Fibroblast of lung (primary cell): ENCODE measurements around the gene TMEM178B. TPM values are rescaled to one million over a fixed set of nuclear protein-coding genes. Genes with fewer than 3 reads are reported as not detected.

ENCODE experiments used
- DNase-seq, 2 donors: peaks; one replicate each; pipeline versions ENCODE4 v3.0.0 to v3.0.0-alpha.2; 2010; ENCODE audit warnings: low read depth in 2 of 2
- H2AFZ ChIP-seq: 2 replicates; pipeline ENCODE4 v1.5.1; 2012; ENCODE audit warnings: low read length, control low read depth, inconsistent platforms
- H3K27ac ChIP-seq: 2 replicates; pipeline ENCODE4 v1.5.1; 2011; ENCODE audit warnings: low read length, control low read depth; ENCODE audit not compliant: insufficient read depth
- H3K27me3 ChIP-seq: 2 replicates; pipeline ENCODE4 v1.5.1; 2011; ENCODE audit warnings: mild to moderate bottlenecking, low read length; ENCODE audit not compliant: control insufficient read depth, insufficient read depth
- H3K36me3 ChIP-seq: 2 replicates; pipeline ENCODE4 v1.5.1; 2011; ENCODE audit warnings: low read length; ENCODE audit not compliant: control insufficient read depth, insufficient read depth
- H3K4me1 ChIP-seq: 2 replicates; pipeline ENCODE4 v1.5.1; 2011; ENCODE audit warnings: low read length; ENCODE audit not compliant: control insufficient read depth, insufficient read depth; ENCODE audit errors: extremely low read depth
- H3K4me2 ChIP-seq: 2 replicates; pipeline ENCODE4 v1.5.1; 2011; ENCODE audit warnings: low read length, control low read depth; ENCODE audit not compliant: insufficient read depth; ENCODE audit errors: extremely low read depth
- H3K4me3 ChIP-seq, 4 experiments: fragments of 200-600 bp in 1 of 4; sonication (generic) in 1 of 4; replicated peaks in 1 of 4; 2 replicates each; pipeline ENCODE4 v1.5.1; 2011 to 2016; ENCODE audit warnings: low read length in 4 of 4, low read depth in 3 of 4, mild to moderate bottlenecking in 3 of 4, control low read depth in 2 of 4, inconsistent platforms in 1 of 4, mixed read lengths in 1 of 4; ENCODE audit not compliant: insufficient read depth in 1 of 4; ENCODE audit errors: control extremely low read depth in 1 of 4
- H3K79me2 ChIP-seq: 2 replicates; pipeline ENCODE4 v1.5.1; 2012; ENCODE audit warnings: mild to moderate bottlenecking, low read length, inconsistent platforms; ENCODE audit not compliant: control insufficient read depth, insufficient read depth
- H3K9ac ChIP-seq: 2 replicates; pipeline ENCODE4 v1.5.1; 2011; ENCODE audit warnings: mild to moderate bottlenecking, low read length, control low read depth; ENCODE audit not compliant: insufficient read depth
- H3K9me3 ChIP-seq: 2 replicates; pipeline ENCODE4 v1.5.1; 2012; ENCODE audit warnings: low read depth, low read length; ENCODE audit not compliant: control insufficient read depth, insufficient read depth
- H4K20me1 ChIP-seq: 2 replicates; pipeline ENCODE4 v1.5.1; 2011; ENCODE audit warnings: low read length; ENCODE audit not compliant: control insufficient read depth, insufficient read depth; ENCODE audit errors: extremely low read depth
- CTCF ChIP-seq, 2 donors: IDR thresholded peaks in 1 of 2; conservative IDR thresholded peaks in 1 of 2; 1 replicate in 1 of 2; 2 replicates in 1 of 2; pipeline ENCODE4 v1.5.1; 2011 to 2012; ENCODE audit warnings: low read length in 2 of 2, control low read depth in 1 of 2, inconsistent platforms in 1 of 2, low read depth in 1 of 2, mild to moderate bottlenecking in 1 of 2
- EZH2 ChIP-seq: IDR thresholded peaks from 2 replicates; pipeline ENCODE4 v1.5.1; 2012; ENCODE audit warnings: low read length, control low read depth, mild to moderate bottlenecking; ENCODE audit errors: missing control alignments
- polyA plus RNA-seq, 2 donors: library from polyadenylated mRNA; depleted of rRNA in 1 of 2; stranded (reverse) in 1 of 2; unstranded in 1 of 2; fragments of >200 nt; gene quantifications; 2 replicates each; pipeline ENCODE4 v1.2.1, GENCODE V29; 2011 to 2012; ENCODE audit warnings: missing spikeins in 1 of 2
- total RNA-seq: library from RNA; depleted of rRNA; stranded (reverse); fragments of >200 nt; gene quantifications from 2 replicates; pipeline ENCODE4 v1.2.1, GENCODE V29; 2014

TMEM178B gene
- total and polyA plus RNA-seq, 2 donors (not counting 1 experiment from before 2014, with no cell fraction given): under 0.01 to 0.14 TPM

- H3K4me3 ChIP-seq: no peak overlapping the region
- H3K4me1 ChIP-seq: no peaks in the 10 kb centered on the region
- no peaks in the 10 kb centered on the region for H3K27me3 ChIP-seq
- DNase-seq: no peak
- no peak overlapping the region for H3K27ac ChIP-seq
- no peaks in the 10 kb centered on the region for H3K9me3 ChIP-seq
- H3K36me3 ChIP-seq: no peaks in the 10 kb centered on the region
- no peaks in the 10 kb centered on the region for H4K20me1 ChIP-seq
- no peak overlapping the region for H3K4me2 ChIP-seq
- no peaks in the 10 kb centered on the region for H3K79me2 ChIP-seq
- no peak overlapping the region for H2AFZ ChIP-seq
- TF ChIP-seq EZH2 (no peak), CTCF (conservative IDR thresholded peaks at IDR 0.05 in 1 of 2, IDR thresholded peaks at IDR 0.05 in 1 of 2; ENCODE audit: low read depth in 1 of 2, low read length in 2 of 2) (no peak)
- no peak overlapping the region for H3K9ac ChIP-seq
Measured at GRCh38 chr7:141301544-141301943, 227.7 kb downstream of the TMEM178B start.

GRCh38 chr7:141302617-141303016 lies 228.8 kb downstream of the TMEM178B start:
- H3K36me3 ChIP-seq: no peaks in the 10 kb centered on the region
- no peak for DNase-seq
- H2AFZ ChIP-seq: no peak overlapping the region
- H3K4me1 ChIP-seq: no peaks in the 10 kb centered on the region
- no peak overlapping the region for H3K9ac ChIP-seq
- H4K20me1 ChIP-seq: no peaks in the 10 kb centered on the region
- no peak overlapping the region for H3K4me3 ChIP-seq
- no peaks in the 10 kb centered on the region for H3K79me2 ChIP-seq
- H3K27ac ChIP-seq: no peak overlapping the region
- H3K9me3 ChIP-seq: no peaks in the 10 kb centered on the region
- no peak overlapping the region for H3K4me2 ChIP-seq
- no peaks in the 10 kb centered on the region for H3K27me3 ChIP-seq
- no peak for TF ChIP-seq EZH2
- no peak for TF ChIP-seq CTCF (conservative IDR thresholded peaks at IDR 0.05 in 1 of 2, IDR thresholded peaks at IDR 0.05 in 1 of 2; ENCODE audit: low read depth in 1 of 2, low read length in 2 of 2)

GRCh38 chr7:141304291-141304690 lies 230.4 kb downstream of the TMEM178B start:
- no peak for DNase-seq
- no peaks in the 10 kb centered on the region for H3K27me3 ChIP-seq
- H3K4me2 ChIP-seq: no peak overlapping the region
- H4K20me1 ChIP-seq: no peaks in the 10 kb centered on the region
- H3K9me3 ChIP-seq: no peaks in the 10 kb centered on the region
- no peak overlapping the region for H3K4me3 ChIP-seq
- no peaks in the 10 kb centered on the region for H3K4me1 ChIP-seq
- H3K27ac ChIP-seq: no peak overlapping the region
- no peaks in the 10 kb centered on the region for H3K36me3 ChIP-seq
- no peak overlapping the region for H3K9ac ChIP-seq
- TF ChIP-seq EZH2: no peak
- no peak for TF ChIP-seq CTCF (conservative IDR thresholded peaks at IDR 0.05 in 1 of 2, IDR thresholded peaks at IDR 0.05 in 1 of 2; ENCODE audit: low read depth in 1 of 2, low read length in 2 of 2)
- H3K79me2 ChIP-seq: no peaks in the 10 kb centered on the region
- no peak overlapping the region for H2AFZ ChIP-seq
